Myocyte (in vitro differentiated cells): Measurements from ENCODE around the gene IKBKE. TPM values are rescaled to one million over a fixed set of nuclear protein-coding genes. Genes with fewer than 3 reads are reported as not detected.
A peak's percentile ranks its signal among the peaks of the same experiment; 100 is the strongest.

Experiments used
- DNase-seq: peaks from one replicate; pipeline ENCODE4 v3.0.0-alpha.2; 2012; ENCODE audit warnings: low read depth
- total RNA-seq: library from RNA; depleted of rRNA; stranded (reverse); fragments of >200 nt; gene quantifications from 2 replicates; pipeline ENCODE4 v1.2.3, GENCODE V29; 2014

IKBKE gene
- total RNA-seq, 1 donor from 2014 or later, result 3.9 TPM

DNA sequence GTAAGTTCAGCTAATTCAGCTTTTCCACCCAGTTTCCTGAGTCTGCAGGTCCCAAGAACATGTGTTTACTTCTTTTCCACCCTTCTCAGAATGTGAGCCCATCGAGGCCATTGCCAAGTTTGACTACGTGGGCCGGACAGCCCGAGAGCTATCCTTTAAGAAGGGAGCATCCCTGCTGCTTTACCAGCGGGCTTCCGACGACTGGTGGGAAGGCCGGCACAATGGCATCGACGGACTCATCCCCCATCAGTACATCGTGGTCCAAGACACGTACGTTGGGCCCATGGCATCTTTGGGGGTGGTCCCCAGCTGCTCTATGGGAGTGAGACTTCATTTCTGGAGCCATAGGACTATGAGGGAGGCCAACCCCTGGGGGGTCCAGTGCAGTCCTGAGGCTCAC, 17.2 kb upstream of the IKBKE start:
- DNase-seq, result no peak

DNA sequence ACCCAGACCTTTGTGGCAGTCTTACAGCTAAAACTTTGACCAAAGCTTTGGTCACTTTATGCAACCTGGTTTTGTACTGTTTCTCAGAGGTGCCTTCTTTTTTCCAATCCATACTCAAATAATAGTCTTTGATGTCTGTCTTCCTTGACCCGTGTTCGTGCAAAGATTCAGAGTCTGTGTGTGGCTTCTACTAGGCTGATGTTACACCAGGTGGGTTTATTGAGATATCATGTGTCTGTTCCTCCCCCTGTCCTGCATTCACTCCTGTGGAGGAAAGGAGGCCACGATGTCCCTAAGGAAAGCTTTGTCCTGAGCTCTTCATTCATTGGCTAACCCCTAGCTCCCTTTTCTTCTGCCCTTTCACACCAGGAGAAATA, 15.0 kb upstream of the IKBKE start:
- DNase-seq, result no peak

DNA sequence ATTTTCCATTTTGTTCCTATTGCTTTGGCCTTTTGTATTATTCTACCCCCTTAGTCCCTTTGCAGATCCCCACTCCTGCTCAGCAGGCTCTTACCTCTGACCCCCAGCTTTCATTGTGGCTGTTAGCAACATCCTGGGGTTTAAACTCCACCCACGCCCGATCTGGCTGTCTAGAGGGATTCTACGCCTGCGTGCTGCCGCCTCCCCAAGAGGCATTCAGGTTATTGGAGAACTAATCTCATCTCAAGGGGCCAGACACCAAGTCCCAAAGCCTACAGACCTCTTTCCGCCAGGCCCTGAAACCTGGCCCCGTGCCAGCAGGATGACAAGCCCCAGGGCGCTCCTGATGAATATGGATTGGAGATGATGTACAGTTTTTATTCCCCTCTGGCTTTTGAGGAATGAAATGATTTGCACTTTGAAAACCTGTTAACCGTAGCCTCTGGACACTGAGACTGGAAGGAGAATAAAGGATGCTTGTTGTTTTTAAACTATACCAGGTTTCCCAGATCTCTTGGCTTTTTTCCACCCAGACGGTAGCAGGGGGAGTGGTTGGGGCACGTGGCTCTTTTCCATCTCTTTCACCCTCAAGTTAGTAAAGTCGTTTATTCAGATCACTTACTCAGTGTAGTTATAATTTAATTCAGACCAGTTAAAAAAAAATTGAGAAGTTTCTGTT, 14.5 kb upstream of the IKBKE start:
- no peak for DNase-seq

DNA sequence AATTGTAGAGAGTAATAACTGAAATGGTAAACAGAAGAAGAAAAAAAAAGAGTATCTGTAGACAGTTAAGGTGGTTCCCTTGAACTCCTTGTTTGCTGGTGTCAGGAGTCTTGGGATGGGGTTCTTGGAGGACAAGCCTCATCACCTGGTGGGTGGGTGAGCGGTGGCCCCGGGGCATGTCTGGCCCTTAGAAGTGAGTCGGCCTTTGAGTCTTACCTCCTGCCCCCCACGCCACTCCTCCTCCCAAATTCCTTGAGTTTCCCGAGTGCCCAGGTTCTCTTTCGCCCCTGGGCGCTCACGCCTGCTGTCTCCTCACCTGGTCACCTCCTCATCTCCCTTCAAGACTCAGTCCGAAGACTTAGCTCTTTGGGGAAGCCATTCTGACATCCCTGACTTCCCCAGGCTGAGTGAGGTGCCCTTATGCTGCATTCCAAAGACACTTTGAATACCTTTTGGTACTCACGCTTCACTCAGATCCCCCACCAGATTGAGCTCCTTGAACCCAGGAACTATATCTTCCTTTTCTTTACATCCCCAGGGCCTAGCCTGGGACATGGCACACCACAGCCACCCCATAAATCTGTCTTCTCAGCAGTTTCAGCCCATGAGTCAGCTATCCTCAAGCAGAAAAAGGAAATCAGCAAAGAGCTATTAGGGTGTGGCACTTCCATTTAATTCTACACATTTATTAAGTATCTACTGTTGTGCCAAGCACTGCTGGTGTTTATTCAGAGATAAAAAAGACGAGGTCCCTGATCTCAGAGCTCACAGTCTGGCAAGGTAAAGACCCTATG, 13.5 kb upstream of the IKBKE start:
- no peak for DNase-seq

DNA sequence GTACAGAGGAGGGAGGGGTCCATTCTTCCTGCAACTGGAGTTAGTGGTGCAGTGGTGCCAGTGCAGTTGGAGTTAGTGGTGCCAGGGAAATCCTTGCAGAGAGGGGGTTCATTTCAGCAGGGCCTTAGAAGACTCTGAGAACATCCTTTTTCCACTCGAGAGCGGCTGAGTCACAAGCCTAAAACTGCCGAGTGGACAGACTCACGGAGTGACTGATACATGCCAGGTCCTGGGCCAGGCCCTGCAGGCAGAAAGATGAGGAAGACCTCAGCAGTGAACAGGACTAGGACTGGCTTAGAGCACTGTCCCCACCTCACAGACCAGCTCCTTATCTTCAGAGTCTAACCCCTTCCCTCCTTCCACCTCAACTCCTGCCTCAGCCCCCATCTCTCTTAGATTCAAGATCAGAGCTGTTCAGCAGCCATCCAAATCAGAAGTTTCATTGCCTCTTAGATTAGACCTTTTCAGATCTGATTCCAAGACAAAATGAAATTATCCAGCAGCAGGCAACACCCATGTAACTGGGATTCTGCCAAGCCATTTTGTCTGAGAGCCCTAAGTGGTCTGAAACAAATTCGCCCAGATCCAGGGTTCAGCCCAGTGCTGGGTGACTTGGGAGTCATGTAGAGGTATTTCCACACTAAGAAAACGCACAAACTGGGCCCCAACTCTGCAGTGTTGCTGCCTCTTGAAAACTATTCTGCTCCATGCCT, 12.7 kb upstream of the IKBKE start:
- no peak for DNase-seq

DNA sequence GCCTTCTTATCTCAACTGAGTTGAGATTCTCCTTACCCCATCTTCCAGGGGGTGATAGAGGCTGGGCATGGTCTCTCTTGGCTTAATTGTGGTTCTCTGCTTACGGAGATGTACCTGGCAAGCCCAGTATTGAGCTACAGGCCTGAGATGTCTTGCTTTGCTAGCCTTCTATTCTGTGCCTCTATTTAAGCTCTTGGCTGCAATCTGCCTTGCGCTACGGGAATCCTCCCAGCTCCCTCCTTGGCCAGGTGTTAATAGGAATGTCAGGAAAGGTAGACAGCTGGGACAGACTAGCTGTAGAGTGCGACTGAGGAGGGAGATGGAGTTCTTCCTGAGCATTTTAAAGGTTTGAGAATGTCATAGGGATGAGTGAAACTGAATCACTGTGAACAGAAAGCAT, 10.6 kb upstream of the IKBKE start:
- no peak for DNase-seq

DNA sequence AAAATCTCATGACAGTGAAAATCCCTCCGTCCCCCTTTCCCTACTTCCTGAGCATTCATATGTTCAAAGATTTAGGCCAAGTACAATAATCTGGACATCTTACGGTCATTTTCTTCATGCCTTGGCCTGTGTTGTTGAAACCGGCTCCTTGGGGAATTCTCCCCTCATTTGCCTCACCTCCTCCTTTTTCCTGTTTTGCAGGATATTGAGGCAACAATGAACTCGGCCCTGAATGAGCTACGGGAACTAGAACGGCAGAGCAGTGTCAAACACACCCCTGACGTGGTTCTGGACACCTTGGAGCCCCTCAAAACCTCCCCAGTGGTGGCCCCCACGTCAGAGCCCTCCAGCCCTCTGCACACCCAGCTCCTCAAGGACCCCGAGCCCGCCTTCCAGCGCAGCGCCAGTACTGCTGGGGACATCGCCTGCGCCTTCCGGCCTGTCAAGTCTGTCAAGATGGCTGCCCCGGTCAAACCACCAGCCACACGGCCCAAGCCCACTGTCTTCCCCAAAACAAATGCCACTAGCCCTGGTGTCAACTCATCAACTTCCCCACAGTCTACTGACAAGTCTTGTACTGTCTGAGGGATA, 9.3 kb upstream of the IKBKE start:
- DNase-seq, result no peak

DNA sequence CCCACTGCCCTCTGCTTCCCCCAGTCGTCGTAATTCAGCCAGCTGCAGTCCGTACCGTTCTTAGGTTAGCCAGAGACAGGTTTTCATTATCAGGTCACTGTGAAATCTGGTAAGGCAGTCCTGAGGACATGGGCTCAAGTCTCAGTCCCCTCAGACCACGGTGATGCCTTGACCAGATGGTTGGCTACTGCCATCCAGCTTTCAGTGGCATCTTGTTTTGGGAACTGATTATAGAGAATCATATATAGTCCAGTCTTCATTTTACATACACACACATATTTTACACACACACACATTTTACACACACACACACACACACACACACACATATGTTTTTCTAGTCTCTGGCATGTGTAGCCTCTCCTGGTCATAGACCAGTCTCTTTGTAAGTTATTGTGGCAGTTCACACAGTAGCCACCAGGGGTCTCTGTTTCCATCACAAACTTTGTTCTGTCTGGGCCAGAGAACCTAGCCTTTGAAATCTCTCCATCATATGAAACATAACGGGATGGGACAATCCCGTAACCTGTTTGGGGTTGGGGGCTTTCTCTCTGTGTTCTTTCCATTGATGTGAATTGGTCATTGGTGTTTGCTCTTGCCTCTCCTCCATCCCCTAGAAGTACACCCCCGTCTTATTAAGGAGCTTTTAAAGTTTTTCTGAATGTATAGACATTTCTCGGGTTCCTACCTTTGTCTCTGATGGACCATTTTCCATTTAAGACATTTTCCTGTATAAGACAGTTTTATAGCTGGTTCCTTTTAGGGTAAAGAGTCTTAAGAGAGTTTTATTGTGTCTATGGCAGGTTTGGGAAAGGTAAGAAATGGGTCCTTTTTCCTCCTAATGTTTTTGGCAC, 8.4 kb upstream of the IKBKE start:
- DNase-seq, result peak; percentile 83

DNA sequence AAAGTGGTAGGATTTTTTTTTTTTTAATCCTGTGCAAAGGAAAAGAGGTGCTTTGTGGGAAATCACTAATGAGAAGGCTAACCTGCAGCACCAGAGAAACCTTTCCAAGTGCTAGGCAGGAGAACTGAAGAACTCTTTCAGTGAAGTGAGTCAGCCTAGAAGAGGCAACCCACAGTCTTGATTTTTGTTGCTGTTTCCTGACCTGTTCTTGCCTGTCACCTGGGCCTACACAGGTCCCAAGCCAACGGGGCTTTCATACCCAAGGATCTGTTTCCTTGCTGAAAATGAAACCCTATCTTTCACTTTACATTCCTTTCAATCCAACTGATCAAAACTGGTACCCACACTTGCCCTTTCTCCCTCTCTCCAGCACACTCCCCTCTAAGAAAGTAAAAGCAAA, 7.1 kb upstream of the IKBKE start:
- DNase-seq, result no peak

DNA sequence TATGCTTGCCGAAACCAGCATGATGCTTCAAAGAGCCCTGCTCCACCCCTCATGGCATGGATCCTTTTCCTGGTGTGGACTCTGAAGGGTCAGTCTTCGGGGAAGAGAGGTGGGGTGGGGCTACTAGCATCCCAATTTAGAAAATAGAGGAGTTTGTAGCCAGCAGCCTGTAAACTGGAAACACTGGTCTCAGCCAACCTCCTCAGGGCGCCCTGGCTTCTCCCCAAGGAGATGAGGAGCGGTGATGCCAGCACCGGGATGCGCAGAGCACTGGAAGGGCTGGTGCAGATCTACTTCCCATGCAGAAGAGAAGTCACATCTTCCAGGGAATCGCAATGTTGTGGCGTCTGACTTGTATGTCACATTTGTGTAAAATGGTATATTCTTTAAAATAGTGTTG, 6.4 kb upstream of the IKBKE start:
- DNase-seq, result no peak

DNA sequence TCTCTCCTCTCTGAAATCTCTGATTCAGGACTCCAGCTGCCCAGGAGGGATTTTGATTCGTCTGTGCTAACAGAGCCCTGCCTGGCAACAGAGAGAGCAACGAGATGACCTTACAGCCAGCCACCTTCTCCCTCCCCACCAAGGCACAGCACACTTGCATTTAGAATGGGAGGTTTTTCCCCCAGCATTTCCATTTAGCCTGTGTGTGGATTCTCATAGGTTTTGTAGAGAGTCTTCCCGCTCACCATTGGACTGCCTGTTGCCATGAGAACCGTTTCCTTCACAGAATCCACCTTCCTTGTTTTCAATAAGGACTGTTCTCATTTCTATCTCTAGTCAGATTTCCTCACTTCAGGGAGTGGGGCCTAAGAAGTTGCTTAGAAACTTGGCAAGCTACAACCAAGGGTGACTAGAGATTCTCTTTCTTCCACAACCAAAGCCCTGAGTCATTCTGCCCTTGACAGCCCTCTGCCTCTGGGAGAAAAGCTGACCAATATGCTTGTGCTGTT, 5.8 kb upstream of the IKBKE start:
- peak; percentile 75 for DNase-seq

DNA sequence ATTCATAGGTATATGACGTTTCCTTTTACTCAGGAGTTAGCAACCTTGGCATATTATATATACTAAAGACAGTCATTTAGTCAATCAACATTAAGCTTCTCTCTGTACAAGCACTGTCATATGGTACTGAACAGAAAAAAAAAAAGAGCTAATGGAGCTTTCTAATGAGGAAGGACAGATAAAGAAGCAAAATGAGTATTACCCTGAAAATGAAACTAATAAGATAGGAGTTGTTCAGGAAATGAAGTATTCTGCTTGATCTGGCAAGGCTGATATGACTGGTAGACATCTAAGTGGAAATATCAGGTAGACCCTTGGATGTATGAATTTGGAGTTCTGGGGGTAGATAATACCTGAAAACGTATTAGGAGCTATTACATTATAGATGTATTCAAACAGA, 4.3 kb upstream of the IKBKE start:
- DNase-seq, result no peak

DNA sequence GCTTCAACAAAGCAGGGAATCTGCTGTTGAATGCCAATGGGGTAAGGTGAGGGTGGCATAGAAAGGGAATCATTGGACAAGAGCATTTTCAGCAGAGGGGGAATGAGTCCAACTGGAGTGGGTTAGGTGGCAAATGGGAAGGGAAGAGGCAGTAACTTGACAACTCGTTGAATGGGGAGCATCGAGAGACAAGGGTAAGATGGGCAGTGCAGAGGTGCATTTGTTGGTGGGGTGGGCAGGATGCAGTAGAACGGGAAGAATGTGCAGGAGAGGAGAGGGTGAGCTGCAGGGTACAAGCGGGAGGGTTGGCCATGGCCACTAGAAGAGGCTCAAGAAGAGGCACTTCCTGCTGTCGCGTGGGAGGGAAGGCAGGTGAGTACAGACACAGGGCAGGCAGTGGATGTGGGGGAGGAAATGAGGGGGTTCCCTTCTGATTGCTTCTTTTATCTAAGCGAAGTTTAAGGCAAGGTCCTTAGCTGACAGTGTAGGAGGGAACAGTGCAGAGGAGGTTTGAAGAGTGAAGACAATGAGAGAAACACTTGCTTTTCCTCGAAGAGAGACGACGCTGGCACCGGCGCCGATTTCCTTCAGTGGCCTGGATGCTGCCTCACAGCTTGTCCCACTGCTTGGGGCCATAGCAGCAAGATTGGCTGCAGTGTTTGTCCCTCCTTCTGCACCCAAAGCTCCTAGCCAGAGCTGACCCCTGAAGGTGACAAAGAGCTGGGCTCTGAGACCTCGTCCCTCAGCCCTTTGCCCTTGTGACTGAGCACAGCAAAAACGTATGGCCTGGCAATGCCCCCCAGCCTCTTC, 3.2 kb upstream of the IKBKE start:
- no peak for DNase-seq

DNA sequence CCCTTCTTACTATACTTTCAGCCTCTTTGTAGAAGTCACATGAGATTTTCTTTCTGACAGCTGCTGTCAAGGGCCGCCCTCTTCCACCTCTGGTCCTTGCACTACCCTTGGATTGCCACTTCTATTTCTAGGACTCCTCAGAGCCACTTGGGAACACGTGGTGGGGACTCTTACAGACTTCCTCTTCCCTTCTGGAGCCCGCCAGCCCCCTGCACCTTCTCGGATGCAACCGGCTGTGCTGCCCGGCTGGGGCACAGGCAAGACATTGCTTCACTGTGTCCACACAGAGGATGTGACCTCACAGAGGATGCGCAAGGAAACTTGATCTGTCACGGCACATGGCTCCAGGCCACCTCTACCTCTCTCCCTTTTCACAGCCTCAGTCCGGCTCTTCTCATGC, 2.4 kb upstream of the IKBKE start:
- peak; percentile 25 for DNase-seq

DNA sequence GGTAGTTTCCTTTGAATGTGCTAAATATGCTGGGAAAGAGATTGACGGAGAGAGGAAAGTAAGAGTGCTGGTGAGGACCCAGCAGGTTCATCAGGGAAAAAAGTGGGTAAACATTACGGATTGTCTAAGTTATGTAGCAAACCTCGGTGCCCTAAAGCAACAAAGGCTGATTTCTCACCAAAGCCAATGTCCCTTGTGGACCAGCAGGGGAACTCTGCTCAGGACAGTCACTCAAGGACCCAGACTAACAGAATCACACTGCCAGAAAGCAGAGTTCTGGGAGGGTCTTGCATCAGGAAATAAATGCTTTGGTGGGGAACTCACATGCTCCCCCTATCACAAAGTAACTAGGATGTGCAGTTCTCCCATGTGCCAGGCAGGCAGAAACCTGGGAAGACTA, 1.7 kb upstream of the IKBKE start:
- DNase-seq, result no peak

DNA sequence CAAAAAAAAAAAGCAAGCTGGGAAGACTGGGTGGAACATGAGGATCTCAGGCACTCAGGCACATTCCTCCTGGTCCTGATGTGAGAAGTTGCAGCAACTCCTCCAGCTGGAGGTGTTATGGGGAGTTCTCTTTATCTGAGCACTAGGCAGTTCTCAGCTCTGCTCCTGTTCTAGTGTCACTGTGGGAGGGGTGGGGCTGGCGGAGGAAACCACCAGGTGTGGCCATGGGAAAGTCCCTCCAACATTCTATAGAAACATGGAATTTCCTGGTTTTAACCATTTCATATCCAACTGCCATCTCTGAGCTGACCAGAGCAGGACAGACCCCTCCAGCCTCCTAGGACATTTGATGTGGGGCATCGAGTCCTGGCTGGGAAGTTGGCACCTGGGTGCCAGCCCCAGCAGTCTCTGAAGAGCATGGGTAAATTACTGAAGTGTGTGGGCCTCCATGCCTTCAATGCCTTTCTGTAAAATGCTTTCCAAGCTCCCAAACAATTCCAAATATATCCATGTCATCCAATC, 804 bp upstream of the IKBKE start:
- no peak for DNase-seq

DNA sequence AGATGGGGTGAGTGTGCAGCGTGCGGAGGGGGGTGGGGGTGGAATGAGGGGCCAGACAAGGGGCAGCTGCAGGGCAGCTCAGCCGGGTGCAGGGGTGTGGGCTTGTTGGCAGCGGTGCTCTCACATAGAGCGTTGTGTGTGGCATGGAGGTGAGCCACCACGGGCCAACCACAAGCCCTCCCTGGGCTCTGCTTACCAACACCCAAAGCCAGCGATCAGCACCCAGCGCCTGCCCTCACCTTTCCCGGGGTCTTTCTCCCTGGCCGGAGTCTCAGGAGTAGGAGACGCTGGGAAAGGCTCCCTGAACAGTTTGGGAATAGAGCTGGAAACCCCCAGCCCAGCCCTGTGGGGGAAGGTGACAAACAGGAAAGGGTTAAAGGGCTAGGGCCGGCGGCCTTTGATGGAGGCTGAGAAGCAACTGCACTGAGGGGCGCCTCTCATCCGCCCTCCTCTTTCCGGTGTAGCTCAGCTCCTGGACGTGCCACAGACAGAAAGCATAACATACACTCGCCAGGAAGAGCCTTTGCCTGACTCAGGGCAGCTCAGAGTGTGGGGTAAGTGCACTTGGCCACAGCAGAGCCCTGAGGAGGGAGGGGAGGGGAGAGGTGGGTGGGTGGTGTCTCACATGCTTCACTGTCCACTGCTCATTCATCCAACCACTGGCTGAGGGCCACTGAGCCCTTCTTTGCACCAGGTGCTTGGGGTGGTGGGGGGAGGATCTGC, 577 bp downstream of the IKBKE start:
- DNase-seq, result peak; percentile 39

DNA sequence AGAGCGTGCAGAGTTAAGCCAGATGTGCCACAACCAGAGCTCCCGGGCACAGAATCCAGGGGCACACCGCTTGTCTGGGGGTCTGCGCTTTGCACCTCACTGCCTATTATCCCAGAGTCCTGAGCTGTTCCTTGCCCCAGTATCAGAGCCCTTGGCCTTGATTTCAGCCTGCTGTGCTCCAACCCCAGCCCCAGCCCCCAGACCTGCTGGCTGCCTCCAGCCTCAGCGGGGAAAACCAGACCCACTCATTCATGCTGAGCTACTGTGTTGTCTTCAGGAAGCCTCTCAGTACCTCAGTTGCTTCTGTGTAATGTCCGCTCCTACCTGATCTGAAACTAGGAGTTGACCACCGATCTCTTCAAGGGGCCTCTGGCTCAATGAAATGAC, 1.1 kb downstream of the IKBKE start:
- no peak for DNase-seq

DNA sequence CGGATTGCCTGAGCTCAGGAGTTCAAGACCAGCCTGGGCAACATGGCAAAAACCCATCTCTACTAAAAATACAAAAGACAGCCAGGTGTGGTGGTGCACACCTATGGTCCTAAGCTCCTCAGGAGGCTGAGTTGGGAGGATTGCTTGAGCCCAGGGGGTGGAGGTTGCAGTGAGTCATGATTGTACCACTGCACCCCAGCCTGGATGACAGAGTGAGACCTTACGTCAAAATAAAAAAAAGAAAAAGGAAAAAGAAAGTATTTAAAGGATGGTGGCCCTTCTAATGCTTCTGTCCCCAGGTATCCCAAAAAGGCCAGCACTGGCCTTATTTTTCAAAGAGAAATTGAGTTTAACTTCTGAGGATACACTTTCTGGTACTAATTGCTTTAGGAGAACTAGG, 1.7 kb downstream of the IKBKE start:
- DNase-seq, result no peak
